Measurements from ENCODE around the gene IGLL5. TPM values are rescaled to one million over a fixed set of nuclear protein-coding genes. Genes with fewer than 3 reads are reported as not detected.

Gene IGLL5
- total and polyA plus RNA-seq, 9 of the 15 experiments (the other 6 are each of a cell fraction or from before 2014, with no cell fraction given), result not detected

DNA sequence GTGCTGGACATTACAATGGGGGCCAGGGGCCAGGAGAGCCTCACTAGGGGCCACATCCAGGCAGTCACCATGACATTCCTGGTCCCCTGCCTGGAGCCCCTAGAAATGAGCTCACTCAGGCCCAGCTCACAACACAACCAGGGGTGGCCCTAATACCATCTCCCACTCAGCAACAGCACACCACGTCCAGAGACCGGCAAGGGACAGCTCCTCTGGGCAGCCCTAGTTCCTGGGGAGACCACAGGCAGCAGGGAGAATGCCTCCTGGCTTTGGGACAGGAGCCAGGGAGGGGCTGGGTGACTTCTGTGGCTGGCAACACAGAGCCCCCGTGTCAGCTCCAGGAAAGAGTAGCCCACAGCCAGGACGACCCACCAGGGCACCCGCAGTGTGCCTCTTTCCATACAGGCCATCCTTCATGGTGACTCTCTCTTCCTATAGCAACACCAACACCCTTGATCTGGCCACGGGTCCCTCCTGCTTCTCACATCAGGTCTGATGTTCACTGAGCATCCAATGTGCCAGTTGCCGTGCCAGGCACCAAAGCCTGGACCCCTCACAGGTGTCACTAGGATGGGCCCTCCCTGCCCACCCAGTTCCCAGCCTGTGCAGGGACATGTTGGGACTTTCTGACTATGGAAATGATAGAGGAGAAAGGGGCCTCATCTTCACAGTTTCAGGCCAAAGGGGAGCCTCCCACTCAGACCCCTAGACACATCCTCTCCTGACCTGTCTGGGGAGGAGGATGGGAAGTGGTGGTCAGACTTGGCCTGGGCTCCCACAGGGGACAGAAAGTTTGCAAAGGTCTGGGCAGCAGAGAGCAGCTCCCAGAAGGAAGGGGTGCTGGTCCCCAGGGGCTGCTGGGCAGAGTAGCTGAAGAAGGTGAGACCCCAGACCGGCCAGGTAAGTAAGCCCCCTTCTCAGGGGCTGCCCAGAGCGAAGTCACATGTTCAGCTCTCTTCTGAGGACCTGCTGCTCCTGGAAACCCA is 43.2 kb downstream of the IGLL5 start (continued):
- TF ChIP-seq, protein P1, sequence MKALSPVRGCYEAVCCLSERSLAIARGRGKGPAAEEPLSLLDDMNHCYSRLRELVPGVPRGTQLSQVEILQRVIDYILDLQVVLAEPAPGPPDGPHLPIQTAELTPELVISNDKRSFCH (CRISPR knock-in tag; IDR thresholded peaks at IDR 0.05), result no peak
- TF ChIP-seq, protein P1 (tag; IDR thresholded peaks at IDR 0.05), result no peak
- no peak for TF ChIP-seq ZNF165 (CRISPR knock-in tag; IDR thresholded peaks at IDR 0.05; ENCODE audit: borderline replicate concordance)
- TF ChIP-seq ZNF76 (CRISPR knock-in tag; IDR thresholded peaks at IDR 0.05; ENCODE audit: borderline replicate concordance), result no peak
- TF ChIP-seq ZC3H11A (IDR thresholded peaks at IDR 0.05; ENCODE audit: low read depth, low read length), result no peak
- no peak for TF ChIP-seq PURB (CRISPR knock-in tag; IDR thresholded peaks at IDR 0.05; ENCODE audit: low read depth)
- TF ChIP-seq, protein P2, sequence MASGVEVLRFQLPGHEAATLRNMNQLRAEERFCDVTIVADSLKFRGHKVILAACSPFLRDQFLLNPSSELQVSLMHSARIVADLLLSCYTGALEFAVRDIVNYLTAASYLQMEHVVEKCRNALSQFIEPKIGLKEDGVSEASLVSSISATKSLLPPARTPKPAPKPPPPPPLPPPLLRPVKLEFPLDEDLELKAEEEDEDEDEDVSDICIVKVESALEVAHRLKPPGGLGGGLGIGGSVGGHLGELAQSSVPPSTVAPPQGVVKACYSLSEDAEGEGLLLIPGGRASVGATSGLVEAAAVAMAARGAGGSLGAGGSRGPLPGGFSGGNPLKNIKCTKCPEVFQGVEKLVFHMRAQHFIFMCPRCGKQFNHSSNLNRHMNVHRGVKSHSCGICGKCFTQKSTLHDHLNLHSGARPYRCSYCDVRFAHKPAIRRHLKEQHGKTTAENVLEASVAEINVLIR (CRISPR knock-in tag; IDR thresholded peaks at IDR 0.05), result no peak
- TF ChIP-seq PHB (CRISPR knock-in tag; IDR thresholded peaks at IDR 0.05), result no peak
- no peak for TF ChIP-seq KLF6 (CRISPR knock-in tag; IDR thresholded peaks at IDR 0.05; ENCODE audit: borderline replicate concordance)
- TF ChIP-seq SAP30 (IDR thresholded peaks at IDR 0.05; ENCODE audit: borderline replicate concordance, insufficient read depth, low read depth, low read length, poor library complexity, severe bottlenecking), result no peak
- 0 out of 4 replicates have a peak, but pooled peaks of 1 of the 2 experiments have one; percentile 61 for TF ChIP-seq TBL1XR1 (IDR thresholded peaks at IDR 0.05; ENCODE audit: low read length in 2 of 2)
- TF ChIP-seq, protein P3, sequence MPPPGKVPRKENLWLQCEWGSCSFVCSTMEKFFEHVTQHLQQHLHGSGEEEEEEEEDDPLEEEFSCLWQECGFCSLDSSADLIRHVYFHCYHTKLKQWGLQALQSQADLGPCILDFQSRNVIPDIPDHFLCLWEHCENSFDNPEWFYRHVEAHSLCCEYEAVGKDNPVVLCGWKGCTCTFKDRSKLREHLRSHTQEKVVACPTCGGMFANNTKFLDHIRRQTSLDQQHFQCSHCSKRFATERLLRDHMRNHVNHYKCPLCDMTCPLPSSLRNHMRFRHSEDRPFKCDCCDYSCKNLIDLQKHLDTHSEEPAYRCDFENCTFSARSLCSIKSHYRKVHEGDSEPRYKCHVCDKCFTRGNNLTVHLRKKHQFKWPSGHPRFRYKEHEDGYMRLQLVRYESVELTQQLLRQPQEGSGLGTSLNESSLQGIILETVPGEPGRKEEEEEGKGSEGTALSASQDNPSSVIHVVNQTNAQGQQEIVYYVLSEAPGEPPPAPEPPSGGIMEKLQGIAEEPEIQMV (tag; conservative IDR thresholded peaks at IDR 0.05; ENCODE audit: low read depth), result no peak
- TF ChIP-seq TRIM28 (IDR thresholded peaks at IDR 0.05), result no peak
- TF ChIP-seq, protein P4, sequence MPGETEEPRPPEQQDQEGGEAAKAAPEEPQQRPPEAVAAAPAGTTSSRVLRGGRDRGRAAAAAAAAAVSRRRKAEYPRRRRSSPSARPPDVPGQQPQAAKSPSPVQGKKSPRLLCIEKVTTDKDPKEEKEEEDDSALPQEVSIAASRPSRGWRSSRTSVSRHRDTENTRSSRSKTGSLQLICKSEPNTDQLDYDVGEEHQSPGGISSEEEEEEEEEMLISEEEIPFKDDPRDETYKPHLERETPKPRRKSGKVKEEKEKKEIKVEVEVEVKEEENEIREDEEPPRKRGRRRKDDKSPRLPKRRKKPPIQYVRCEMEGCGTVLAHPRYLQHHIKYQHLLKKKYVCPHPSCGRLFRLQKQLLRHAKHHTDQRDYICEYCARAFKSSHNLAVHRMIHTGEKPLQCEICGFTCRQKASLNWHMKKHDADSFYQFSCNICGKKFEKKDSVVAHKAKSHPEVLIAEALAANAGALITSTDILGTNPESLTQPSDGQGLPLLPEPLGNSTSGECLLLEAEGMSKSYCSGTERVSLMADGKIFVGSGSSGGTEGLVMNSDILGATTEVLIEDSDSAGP (CRISPR knock-in tag; IDR thresholded peaks at IDR 0.05), result no peak
- no peak for TF ChIP-seq STAG1 (CRISPR knock-in tag; IDR thresholded peaks at IDR 0.05; ENCODE audit: borderline replicate concordance)
- TF ChIP-seq, protein P5, sequence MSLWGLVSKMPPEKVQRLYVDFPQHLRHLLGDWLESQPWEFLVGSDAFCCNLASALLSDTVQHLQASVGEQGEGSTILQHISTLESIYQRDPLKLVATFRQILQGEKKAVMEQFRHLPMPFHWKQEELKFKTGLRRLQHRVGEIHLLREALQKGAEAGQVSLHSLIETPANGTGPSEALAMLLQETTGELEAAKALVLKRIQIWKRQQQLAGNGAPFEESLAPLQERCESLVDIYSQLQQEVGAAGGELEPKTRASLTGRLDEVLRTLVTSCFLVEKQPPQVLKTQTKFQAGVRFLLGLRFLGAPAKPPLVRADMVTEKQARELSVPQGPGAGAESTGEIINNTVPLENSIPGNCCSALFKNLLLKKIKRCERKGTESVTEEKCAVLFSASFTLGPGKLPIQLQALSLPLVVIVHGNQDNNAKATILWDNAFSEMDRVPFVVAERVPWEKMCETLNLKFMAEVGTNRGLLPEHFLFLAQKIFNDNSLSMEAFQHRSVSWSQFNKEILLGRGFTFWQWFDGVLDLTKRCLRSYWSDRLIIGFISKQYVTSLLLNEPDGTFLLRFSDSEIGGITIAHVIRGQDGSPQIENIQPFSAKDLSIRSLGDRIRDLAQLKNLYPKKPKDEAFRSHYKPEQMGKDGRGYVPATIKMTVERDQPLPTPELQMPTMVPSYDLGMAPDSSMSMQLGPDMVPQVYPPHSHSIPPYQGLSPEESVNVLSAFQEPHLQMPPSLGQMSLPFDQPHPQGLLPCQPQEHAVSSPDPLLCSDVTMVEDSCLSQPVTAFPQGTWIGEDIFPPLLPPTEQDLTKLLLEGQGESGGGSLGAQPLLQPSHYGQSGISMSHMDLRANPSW (CRISPR knock-in tag; IDR thresholded peaks at IDR 0.05), result peak; percentile 62; the same call in 1 of the 2 replicates
- TF ChIP-seq, protein P6, sequence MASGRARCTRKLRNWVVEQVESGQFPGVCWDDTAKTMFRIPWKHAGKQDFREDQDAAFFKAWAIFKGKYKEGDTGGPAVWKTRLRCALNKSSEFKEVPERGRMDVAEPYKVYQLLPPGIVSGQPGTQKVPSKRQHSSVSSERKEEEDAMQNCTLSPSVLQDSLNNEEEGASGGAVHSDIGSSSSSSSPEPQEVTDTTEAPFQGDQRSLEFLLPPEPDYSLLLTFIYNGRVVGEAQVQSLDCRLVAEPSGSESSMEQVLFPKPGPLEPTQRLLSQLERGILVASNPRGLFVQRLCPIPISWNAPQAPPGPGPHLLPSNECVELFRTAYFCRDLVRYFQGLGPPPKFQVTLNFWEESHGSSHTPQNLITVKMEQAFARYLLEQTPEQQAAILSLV (tag; IDR thresholded peaks at IDR 0.05), result no peak
- no peak for TF ChIP-seq LARP7 (IDR thresholded peaks at IDR 0.05)

Data from K562 (cell line).